Parathyroid adenoma (tissue), 2 donors: ENCODE data around the gene SLC22A16.

Experiments used
- H2AFZ ChIP-seq: fragments of 300-600 bp; sonication (generic); one replicate; pipeline ENCODE4 v1.7.0; 2017; ENCODE audit warnings: antibody characterized with exemption, mild to moderate bottlenecking
- H3K27ac ChIP-seq: fragments of 300-600 bp; sonication (generic); one replicate; pipeline ENCODE4 v1.7.0; 2017
- H3K27me3 ChIP-seq: fragments of 300-600 bp; sonication (generic); one replicate; pipeline ENCODE4 v1.7.0; 2017; ENCODE audit warnings: low read length; ENCODE audit not compliant: control insufficient read depth, insufficient read depth
- H3K36me3 ChIP-seq: fragments of 300-600 bp; sonication (generic); one replicate; pipeline ENCODE4 v1.7.0; 2017; ENCODE audit warnings: low read length; ENCODE audit not compliant: control insufficient read depth, insufficient read depth
- H3K4me1 ChIP-seq: fragments of 300-600 bp; sonication (generic); one replicate; pipeline ENCODE4 v1.7.0; 2017; ENCODE audit warnings: control low read depth
- H3K4me2 ChIP-seq: fragments of 300-600 bp; sonication (generic); one replicate; pipeline ENCODE4 v1.7.0; 2017; ENCODE audit warnings: low read length
- H3K4me3 ChIP-seq: fragments of 300-600 bp; sonication (generic); one replicate; pipeline ENCODE4 v1.7.0; 2017; ENCODE audit warnings: low read depth, low read length
- H3K79me2 ChIP-seq: fragments of 300-600 bp; sonication (generic); one replicate; pipeline ENCODE4 v1.7.0; 2017; ENCODE audit warnings: control low read depth
- H3K9ac ChIP-seq: fragments of 300-600 bp; sonication (generic); one replicate; pipeline ENCODE4 v1.7.0; 2017; ENCODE audit warnings: mild to moderate bottlenecking
- H3K9me3 ChIP-seq: fragments of 300-600 bp; sonication (generic); one replicate; pipeline ENCODE4 v1.7.0; 2017; ENCODE audit warnings: low read length; ENCODE audit not compliant: control insufficient read depth
- CTCF ChIP-seq: fragments of 300-600 bp; sonication (generic); IDR thresholded peaks from one replicate; pipeline ENCODE4 v1.7.0; 2017; ENCODE audit warnings: antibody characterized with exemption, mild to moderate bottlenecking
- donor health status: primary hyperparathyroidism.

Gene SLC22A16

GRCh38 chr6:110456694-110457093 is 19.7 kb downstream of the SLC22A16 start:
- Histone ChIP-seq H3K9ac (no peak overlapping the region), H3K36me3 (no peaks in the 10 kb centered on the region), H3K79me2 (no peaks in the 10 kb centered on the region), H3K27me3 (no peaks in the 10 kb centered on the region), H3K4me1 (no peaks in the 10 kb centered on the region), H3K4me3 (no peak overlapping the region), H3K9me3 (no peaks in the 10 kb centered on the region), H3K27ac (no peak overlapping the region), H2AFZ (no peak overlapping the region), H3K4me2 (no peak overlapping the region)
- no peak for TF ChIP-seq CTCF

DNA sequence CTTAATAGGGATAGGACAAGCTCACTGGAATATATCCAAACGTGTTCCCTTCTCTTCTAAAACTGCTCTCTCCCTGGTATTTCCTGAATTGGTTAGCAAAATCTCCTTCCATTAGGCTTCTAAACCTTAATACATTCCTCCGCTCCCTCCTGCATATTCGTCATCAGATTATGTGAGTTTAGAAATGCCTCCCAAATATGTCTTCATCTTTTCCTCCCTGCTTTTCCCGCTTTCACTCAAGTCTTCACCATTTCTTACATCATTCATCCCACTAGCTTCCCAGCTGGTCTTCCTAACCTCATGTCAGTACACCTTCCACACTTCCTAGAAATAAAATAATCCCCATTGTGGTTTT is 26.9 kb downstream of the SLC22A16 start:
- no peaks in the 10 kb centered on the region for H3K9me3 ChIP-seq
- H2AFZ ChIP-seq = no peak overlapping the region
- H3K27me3 ChIP-seq = no peaks in the 10 kb centered on the region
- H3K4me3 ChIP-seq = no peak overlapping the region
- no peak overlapping the region for H3K27ac ChIP-seq
- no peak overlapping the region for H3K9ac ChIP-seq
- H3K4me2 ChIP-seq = no peak overlapping the region
- no peaks in the 10 kb centered on the region for H3K4me1 ChIP-seq
- no peaks in the 10 kb centered on the region for H3K36me3 ChIP-seq
- no peaks in the 10 kb centered on the region for H3K79me2 ChIP-seq
- TF ChIP-seq CTCF = no peak

DNA sequence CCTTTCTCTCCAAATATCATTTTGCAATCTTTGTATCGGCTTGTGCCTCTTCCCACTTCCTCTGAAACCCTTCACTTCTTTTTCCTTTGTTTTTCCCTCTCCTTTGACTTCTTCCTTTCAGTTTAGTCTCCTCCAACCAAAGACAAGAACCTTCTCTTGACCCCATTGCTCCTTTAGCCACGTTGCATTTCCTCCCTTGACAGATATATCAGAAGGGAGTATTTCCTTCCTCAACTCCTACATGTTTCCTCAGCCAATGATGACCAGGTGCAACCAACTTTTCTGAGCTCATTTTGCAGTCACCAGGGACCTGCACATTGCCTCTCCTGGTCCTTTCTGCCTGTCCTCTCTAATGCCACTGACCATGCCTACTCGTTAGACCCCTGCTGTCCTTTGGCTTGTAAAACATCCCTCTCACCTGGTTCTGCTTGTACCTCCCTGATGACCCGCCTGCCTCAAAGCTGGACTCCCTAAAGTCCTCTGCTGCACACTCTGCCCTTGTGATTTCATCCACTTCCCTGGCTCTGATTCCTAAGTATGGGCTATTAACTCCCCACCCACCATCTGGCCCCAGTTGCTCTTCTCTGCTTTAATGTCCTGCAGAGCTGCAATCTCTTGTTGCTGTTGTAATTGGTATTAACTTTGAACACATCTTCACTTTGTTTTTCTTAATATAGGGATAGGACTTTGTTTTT is 27.4 kb downstream of the SLC22A16 start:
- Histone ChIP-seq H3K27ac (no peak overlapping the region), H3K4me1 (no peaks in the 10 kb centered on the region), H3K9ac (no peak overlapping the region), H3K9me3 (no peaks in the 10 kb centered on the region), H3K27me3 (no peaks in the 10 kb centered on the region), H3K4me3 (no peak overlapping the region), H3K36me3 (no peaks in the 10 kb centered on the region), H2AFZ (no peak overlapping the region), H3K79me2 (no peaks in the 10 kb centered on the region), H3K4me2 (no peak overlapping the region)
- TF ChIP-seq CTCF = no peak

DNA sequence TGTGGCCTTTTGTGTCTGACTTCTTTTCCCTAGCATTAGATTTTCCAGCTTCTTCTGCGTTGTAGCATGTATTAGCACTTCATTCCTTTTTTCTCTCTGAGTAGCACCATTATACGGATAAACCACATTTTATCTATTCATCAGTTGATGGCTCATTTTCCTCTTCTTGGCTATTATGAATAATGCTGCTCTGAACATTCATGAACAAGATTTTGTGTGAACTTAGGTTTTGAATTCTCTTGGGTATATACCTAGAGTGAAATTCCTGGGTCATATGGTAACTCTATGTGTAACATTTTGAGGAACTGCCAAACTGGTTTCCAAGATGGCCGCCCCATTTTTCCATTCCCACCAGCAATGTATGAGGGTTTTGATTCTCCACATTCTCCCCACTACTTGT is 28.7 kb downstream of the SLC22A16 start:
- Histone ChIP-seq H3K9ac (no peak overlapping the region), H3K4me3 (no peak overlapping the region), H3K27me3 (no peaks in the 10 kb centered on the region), H2AFZ (no peak overlapping the region), H3K4me1 (no peaks in the 10 kb centered on the region), H3K4me2 (no peak overlapping the region), H3K27ac (no peak overlapping the region), H3K79me2 (no peaks in the 10 kb centered on the region), H3K36me3 (no peaks in the 10 kb centered on the region), H3K9me3 (no peaks in the 10 kb centered on the region)
- no peak for TF ChIP-seq CTCF

- Histone ChIP-seq H3K9me3 (no peaks in the 10 kb centered on the region), H3K4me2 (no peak overlapping the region), H3K27me3 (no peaks in the 10 kb centered on the region), H3K4me3 (no peak overlapping the region), H2AFZ (no peak overlapping the region), H3K36me3 (no peaks in the 10 kb centered on the region), H3K79me2 (no peaks in the 10 kb centered on the region), H3K27ac (no peak overlapping the region), H3K4me1 (no peaks in the 10 kb centered on the region), H3K9ac (no peak overlapping the region)
- TF ChIP-seq CTCF = no peak
These were observed 30.0 kb downstream of the SLC22A16 start for GRCh38 chr6:110446405-110446804.
